Placental pericyte (primary cell): Measurements from ENCODE around the gene DUS3L. TPM values are rescaled to one million over a fixed set of nuclear protein-coding genes. Genes with fewer than 3 reads are reported as not detected.

Experiments
- total RNA-seq: library from RNA; depleted of rRNA; stranded (reverse); fragments of >200 nt; gene quantifications from 2 replicates; pipeline ENCODE4 v1.2.3, GENCODE V29; 2012

DUS3L gene, protein sequence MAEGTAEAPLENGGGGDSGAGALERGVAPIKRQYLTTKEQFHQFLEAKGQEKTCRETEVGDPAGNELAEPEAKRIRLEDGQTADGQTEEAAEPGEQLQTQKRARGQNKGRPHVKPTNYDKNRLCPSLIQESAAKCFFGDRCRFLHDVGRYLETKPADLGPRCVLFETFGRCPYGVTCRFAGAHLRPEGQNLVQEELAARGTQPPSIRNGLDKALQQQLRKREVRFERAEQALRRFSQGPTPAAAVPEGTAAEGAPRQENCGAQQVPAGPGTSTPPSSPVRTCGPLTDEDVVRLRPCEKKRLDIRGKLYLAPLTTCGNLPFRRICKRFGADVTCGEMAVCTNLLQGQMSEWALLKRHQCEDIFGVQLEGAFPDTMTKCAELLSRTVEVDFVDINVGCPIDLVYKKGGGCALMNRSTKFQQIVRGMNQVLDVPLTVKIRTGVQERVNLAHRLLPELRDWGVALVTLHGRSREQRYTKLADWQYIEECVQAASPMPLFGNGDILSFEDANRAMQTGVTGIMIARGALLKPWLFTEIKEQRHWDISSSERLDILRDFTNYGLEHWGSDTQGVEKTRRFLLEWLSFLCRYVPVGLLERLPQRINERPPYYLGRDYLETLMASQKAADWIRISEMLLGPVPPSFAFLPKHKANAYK
- total RNA-seq: 39.6 and 51.0 TPM in 2 replicates

DNA sequence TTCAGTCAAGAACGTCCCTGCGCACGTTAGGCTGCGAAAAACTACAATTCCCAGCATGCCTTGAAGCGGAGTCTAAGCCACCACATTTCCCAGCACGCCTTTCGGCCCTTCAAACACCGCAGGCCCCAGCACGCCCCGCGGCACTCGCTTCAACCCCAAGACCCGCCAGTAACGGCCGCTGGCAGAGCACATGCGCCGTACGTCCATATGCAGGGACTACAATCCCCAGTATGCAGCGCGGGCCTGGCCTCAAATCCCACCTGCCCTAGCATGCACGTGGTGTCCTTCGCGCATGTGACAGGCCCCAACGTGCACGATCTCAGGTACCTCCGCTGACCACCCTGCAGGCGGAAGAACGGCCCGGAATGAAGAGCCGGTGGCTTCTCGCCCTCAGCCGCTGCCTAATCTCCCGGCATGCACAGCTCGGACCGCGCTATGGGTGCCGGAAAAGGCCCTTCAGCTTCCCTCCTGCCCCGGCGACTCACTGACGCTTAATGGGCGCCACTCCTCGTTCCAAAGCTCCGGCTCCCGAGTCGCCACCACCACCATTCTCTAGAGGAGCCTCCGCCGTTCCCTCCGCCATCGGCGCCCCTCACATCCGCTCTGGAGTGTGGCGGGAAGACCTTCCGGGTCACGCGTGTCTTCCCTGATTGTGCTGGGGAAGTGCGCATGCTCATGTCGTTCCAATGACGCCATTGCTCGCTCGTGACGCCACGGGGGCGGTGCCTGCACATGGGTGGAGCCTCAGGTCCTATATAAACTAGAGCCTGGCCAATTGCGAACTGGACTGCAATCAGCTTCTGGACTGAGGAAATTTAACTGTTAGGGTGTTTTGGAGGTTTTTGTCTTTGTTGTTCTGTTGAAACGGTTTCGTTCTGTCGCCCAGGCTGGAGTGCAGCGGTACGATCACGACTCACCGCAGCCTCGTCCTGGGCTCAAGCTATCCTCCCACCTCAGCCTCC is at the start of gene DUS3L:
TSS of gene DUS3L (minus strand) at position 605 of the 962 bp plus-strand sequence. CDS start at position 583, 22 bp downstream.

DNA sequence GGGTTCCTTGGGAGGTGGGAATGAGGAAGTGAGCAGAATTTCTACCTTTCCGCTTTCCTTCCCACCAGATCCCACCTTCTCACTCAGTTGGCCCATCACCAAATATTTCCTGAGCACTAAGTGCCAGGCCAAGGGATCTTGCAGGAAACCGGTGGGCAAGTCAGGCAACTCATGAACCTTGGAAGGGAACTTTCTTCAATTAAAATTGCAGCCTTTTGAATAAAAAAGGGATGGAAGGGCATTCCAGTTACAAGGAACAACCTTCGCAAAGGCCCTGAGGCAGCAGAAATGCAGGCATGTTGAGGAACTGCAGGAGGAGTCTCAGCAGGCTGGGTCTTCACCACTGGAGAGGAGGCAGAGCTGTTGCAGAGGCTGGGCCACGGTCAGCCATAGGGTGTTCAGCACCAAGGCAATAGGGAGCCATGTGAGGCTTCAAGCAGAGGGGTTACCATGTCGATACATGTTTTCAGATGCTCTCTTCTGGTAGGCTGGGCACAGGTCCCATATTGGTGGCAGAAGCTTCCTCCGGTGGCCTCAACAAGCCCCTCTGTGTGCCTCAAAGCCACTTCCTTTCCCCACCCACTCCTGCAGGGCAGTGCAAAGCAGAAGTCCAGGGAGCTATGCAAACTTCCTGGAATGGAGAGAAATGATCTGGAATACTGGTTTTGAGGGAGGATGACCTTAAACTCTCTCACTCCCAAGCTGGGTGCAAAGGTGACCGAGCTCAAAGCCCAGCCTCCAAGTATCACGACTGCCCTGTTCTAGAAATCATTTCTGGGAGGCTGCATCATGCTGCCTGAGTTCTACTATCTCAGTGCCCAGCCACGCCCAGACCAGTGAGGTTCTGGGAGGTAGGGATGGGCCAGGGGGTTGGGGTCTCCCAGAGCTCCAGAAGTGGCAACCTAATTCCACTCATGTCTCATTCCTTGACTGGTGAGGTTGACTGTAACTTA is 48.4 kb upstream of the DUS3L start, which contains the start of gene FUT6:
TSS of gene FUT6 (minus strand) at position 638 of the 953 bp plus-strand sequence. CDS start 7,135 bp downstream, outside the sequence.

DNA sequence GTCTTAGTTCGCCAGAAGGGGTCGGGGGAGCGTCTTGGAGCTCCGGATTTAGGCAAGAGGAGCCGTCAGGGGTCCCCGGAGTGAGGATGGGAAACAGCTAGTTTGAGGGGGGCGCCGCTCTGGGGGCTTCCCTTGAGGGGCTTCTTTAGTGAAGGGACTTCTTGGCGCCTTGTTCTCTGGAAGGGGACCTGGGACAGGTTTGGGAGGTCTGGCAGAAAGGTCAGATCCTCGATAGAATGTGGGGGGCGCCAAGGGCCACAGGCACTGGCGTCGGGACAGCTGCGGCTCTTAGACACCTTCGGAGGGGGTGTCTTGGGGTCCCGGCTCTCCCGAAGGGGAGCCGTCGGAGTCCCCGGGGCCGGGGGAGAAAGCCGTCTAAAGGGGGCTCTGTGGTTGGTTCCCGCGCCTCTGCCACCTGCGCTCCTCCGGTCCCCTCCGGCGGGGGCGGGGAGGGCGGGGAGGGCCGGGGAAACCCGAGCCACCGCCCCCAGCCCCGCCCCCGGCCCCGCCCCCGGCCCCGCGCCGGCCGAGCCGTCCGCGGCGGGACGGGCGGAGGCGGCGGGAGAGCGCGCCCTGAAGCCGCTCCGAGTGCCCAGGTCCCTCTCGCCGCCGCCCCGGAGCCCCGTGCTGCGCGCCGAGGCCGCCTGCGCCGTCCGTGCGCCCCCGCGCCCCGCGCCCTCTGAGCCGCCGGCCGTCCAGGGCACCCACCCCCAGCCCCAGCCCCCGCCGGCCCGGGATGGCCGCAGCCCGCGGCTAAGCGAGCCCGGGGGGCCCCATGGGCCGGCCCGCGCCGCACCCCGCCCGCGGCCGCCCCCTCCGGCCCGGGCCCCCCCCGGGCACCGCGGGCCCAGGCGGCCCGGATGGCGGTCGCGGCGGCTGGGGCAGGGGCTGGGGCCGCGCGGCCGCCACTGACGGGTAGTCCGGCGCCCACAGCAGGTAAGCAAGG is 13.8 kb upstream of the DUS3L start, which contains the start of gene NRTN:
TSS of gene NRTN (plus strand) at position 552 of the 946 bp plus-strand sequence. CDS start 19,099 bp downstream, outside the sequence.

DNA sequence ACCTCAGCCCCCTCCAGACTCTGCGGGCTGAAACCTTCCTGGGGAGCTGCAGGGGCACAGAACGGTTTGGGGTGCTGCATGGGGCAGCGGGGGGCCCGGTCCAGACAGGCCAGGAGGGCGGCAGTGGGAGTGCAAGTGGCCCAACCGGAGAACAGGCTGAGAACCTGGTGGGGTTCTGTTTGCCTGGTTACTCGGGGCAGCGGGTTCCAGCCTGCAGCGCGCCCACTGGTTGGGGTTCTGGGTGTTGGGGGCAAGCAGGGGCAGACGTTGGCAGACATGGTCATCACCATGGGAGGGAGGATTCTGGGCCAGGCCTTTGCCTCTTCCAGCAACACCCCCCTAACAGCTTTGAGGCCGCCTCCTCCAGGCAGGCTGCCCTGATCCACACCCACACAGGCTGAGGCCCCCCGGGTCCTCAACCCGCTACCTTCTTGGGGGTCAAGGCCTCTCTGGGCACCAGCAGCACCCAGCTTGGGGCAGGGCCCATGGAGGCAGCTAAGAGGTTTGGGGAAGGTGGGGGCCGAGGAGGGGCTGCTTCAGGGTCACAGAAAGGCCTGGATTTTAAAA is 6.3 kb downstream of the DUS3L start, which contains the start of gene PRR22:
TSS of gene PRR22 (minus strand) at position 166 of the 567 bp plus-strand sequence. CDS start at position 80, 86 bp downstream.

Other genes with a start within 250 kb of the DUS3L start
- gene TINCR, start 223.2 kb downstream of the DUS3L start, total RNA-seq: 0.22 and 0.57 TPM in 2 replicates
- gene SAFB2, start 168.4 kb downstream of the DUS3L start, total RNA-seq: 34.8 and 38.8 TPM in 2 replicates
- 41.8 and 60.4 TPM in 2 replicates for gene SAFB, start 168.1 kb downstream of the DUS3L start, total RNA-seq
- gene MICOS13, start 110.6 kb downstream of the DUS3L start, total RNA-seq: 23.6 and 25.3 TPM in 2 replicates
- gene HSD11B1L, start 110.1 kb downstream of the DUS3L start, total RNA-seq: 9.2 TPM in 2 replicates
- gene RPL36, start 100.9 kb downstream of the DUS3L start, total RNA-seq: 150 and 194 TPM in 2 replicates
- gene LONP1, start 71.0 kb downstream of the DUS3L start, total RNA-seq: 107 and 358 TPM in 2 replicates
- not detected in 2 replicates for gene CATSPERD, start 70.5 kb downstream of the DUS3L start, total RNA-seq
- gene PRR22, start 6.4 kb downstream of the DUS3L start, total RNA-seq: 0.66 and 0.86 TPM in 2 replicates
- gene NRTN, start 13.9 kb upstream of the DUS3L start, total RNA-seq: 0.22 TPM in 1 of 2 replicates, not detected in the other
- not detected in 2 replicates for gene FUT6, start 48.5 kb upstream of the DUS3L start, total RNA-seq
- not detected in 2 replicates for gene FUT3, start 60.3 kb upstream of the DUS3L start, total RNA-seq
- gene FUT5, start 79.4 kb upstream of the DUS3L start, total RNA-seq: not detected in 2 replicates
- gene NDUFA11, start 112.6 kb upstream of the DUS3L start, total RNA-seq: 181 and 232 TPM in 2 replicates
- 4.9 and 5.7 TPM in 2 replicates for gene VMAC, start 113.7 kb upstream of the DUS3L start, total RNA-seq
- 2.4 and 4.6 TPM in 2 replicates for gene CAPS, start 123.1 kb upstream of the DUS3L start, total RNA-seq
- gene RANBP3, start 187.0 kb upstream of the DUS3L start, total RNA-seq: 50.5 and 65.4 TPM in 2 replicates